Calu3 (cell line): ENCODE results near the gene WFDC5. TPM values are rescaled to one million over a fixed set of nuclear protein-coding genes. Genes with fewer than 3 reads are reported as not detected.

ENCODE experiments used
- BruUV-seq: library from RNA; stranded (reverse); fragments of 400-500 nt; replicated peaks from 2 replicates; lab custom pipeline; 2021; lab: Mats Ljungman, UMichigan
- CTCF ChIA-PET: fragments of 300-600 bp; sonication (Branson Sonifier 250); formaldehyde crosslinking; loops from one replicate; lab custom pipeline; 2022; ENCODE audit warnings: antibody characterized with exemption; lab: Charles Lee
- DNase-seq: peaks from one replicate; pipeline ENCODE4 v3.0.0; 2022
- H3K27ac Mint-ChIP-seq: one replicate; pipeline ENCODE4 v1.8.0; 2022; ENCODE audit warnings: mixed read lengths; ENCODE audit not compliant: unreplicated experiment
- H3K27me3 Mint-ChIP-seq: one replicate; pipeline ENCODE4 v1.8.0; 2022; ENCODE audit warnings: mixed read lengths; ENCODE audit not compliant: unreplicated experiment
- H3K36me3 Mint-ChIP-seq: one replicate; pipeline ENCODE4 v1.8.0; 2022; ENCODE audit warnings: mild to moderate bottlenecking, moderate library complexity, mixed read lengths; ENCODE audit not compliant: insufficient read depth, unreplicated experiment
- H3K4me1 Mint-ChIP-seq: one replicate; pipeline ENCODE4 v1.8.0; 2022; ENCODE audit warnings: mild to moderate bottlenecking, low read depth, mixed read lengths; ENCODE audit not compliant: unreplicated experiment
- H3K4me3 Mint-ChIP-seq: one replicate; pipeline ENCODE4 v1.8.0; 2022; ENCODE audit warnings: mild to moderate bottlenecking, low read depth, moderate library complexity, mixed read lengths; ENCODE audit not compliant: unreplicated experiment
- H3K9me3 Mint-ChIP-seq: one replicate; pipeline ENCODE4 v1.8.0; 2022; ENCODE audit warnings: low read depth, mixed read lengths; ENCODE audit not compliant: unreplicated experiment
- intact Hi-C: fragments of 100-400 bp; cut with micrococcal nuclease; formaldehyde crosslinking; loops from one replicate; pipeline ENCODE4 v1.10.0; 2022; ENCODE audit not compliant: unreplicated experiment
- total RNA-seq: library from RNA; stranded (reverse); gene quantifications from 2 replicates; pipeline ENCODE4 v1.2.3, GENCODE V29; 2022
- TF ChIP-seq, protein P1 (sequence below): fragments of 200-600 bp; IDR thresholded peaks from one replicate; pipeline ENCODE4 v1.8.0; 2022; ENCODE audit warnings: antibody characterized with exemption; ENCODE audit not compliant: unreplicated experiment

Gene WFDC5
- total RNA-seq, 1 experiment from 2014 or later = not detected

DNA sequence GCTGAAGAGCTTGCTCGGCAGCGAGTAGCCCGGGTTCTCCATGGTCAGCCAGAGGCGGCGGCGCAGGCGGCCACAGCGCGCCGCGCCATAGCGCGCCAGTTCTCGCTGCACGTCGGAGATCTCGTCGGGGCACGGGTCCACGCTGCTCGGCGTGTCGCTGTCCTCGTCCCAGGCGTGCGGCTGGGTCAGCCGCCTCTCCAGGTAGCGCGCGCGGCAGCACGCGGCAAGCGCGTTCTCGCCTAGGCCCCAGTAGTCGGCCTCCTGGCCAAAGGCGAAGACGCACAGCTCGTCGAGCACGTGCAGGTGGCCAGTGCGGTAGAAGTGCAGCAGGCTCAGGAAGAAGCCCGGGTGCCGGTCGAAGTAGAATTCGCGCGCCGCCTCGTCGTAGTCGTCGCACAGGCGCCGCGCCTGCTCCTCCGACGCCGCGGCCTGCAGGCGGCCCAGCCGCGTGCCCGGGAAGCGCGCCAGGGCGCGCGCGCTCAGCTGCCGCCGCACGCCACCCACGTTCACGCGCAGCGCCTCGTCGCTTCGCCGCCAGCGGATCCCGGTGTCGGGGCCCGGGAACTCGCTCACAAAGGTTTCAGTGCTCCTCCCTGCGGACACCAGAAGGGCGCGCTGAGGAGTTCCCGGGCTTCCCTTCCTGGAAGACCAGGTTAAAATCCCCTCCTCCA lies 16.7 kb downstream of the WFDC5 start:
- no peak overlapping the region for H3K27ac Mint-ChIP-seq
- no peak overlapping the region for H3K4me3 Mint-ChIP-seq
- H3K9me3 Mint-ChIP-seq = no peaks in the 10 kb centered on the region
- H3K4me1 Mint-ChIP-seq = peaks cover 22% of the 10 kb centered on the region
- intact Hi-C loops = no loop called here
- DNase-seq = no peak
- H3K27me3 Mint-ChIP-seq = no peaks in the 10 kb centered on the region
- TF ChIP-seq, protein P1, sequence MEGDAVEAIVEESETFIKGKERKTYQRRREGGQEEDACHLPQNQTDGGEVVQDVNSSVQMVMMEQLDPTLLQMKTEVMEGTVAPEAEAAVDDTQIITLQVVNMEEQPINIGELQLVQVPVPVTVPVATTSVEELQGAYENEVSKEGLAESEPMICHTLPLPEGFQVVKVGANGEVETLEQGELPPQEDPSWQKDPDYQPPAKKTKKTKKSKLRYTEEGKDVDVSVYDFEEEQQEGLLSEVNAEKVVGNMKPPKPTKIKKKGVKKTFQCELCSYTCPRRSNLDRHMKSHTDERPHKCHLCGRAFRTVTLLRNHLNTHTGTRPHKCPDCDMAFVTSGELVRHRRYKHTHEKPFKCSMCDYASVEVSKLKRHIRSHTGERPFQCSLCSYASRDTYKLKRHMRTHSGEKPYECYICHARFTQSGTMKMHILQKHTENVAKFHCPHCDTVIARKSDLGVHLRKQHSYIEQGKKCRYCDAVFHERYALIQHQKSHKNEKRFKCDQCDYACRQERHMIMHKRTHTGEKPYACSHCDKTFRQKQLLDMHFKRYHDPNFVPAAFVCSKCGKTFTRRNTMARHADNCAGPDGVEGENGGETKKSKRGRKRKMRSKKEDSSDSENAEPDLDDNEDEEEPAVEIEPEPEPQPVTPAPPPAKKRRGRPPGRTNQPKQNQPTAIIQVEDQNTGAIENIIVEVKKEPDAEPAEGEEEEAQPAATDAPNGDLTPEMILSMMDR = no peak
- CTCF ChIA-PET = interaction anchor here (3.1 to 4.0 kb wide), 2 partner anchors 54 to 87 kb away, joined by 32 to 70 read pairs; no protein-coding TSS in a partner anchor
- BruUV-seq = no TSS peak
- peaks cover 15% of the 10 kb centered on the region for H3K36me3 Mint-ChIP-seq

DNA sequence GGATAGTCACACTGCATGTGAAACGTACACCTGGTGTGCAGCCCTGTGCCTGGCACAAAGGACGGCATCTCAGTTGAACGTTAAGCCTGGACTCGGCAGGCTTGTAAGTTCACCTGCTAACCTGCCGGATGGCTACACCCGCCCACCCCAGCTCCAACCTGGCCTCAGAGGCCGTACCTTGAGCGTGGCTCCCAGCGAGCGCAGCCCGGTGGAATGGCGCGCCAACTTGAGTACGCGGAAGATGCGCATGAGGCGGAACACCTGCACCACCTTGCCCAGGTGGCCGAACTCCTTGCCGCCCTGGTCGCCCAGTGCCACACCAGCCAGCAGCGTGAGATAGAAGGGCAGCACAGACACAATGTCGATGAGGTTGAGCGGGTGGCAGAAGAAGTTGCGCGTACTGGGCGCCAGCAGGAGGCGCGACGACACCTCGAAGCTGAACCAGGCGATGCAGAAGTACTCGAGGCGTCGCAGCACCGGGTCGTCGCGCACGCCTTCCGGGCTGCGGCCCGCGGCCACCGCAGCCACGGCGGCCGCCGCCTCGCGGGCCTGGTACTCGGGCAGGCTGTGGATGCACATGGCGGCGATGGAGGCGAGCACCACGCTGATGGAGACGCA lies 17.4 kb downstream of the WFDC5 start:
- intact Hi-C loops = no loop called here
- Mint-ChIP-seq H3K4me3 (no peak overlapping the region), H3K27ac (no peak overlapping the region), H3K4me1 (peaks cover 16% of the 10 kb centered on the region), H3K36me3 (peaks cover 15% of the 10 kb centered on the region), H3K27me3 (no peaks in the 10 kb centered on the region), H3K9me3 (no peaks in the 10 kb centered on the region)
- TF ChIP-seq, protein P1 = no peak
- CTCF ChIA-PET = interaction anchor here (1.5 to 4.0 kb wide), 6 partner anchors 15 to 193 kb away, joined by 3 to 70 read pairs (median 19); no protein-coding TSS in a partner anchor
- no peak for DNase-seq
- BruUV-seq = no TSS peak

DNA sequence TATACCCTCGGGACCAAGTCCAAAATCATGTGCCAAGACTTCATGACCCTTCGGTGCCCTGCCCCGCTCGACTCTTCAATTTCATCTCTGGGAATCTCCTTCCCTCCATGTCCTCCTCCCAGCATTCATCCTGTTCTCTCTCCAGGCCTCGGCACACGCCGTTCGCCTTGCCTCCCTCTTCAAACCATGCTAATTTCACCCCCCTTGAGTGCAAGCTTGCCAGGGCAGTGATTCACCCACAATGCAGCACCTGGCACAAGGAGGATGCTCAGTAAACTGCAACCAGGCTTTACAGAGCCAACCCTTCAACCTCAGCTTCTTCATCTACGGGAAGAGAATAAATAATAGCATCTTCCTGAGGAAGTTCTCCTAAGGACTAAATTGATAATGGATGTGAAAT lies 18.2 kb downstream of the WFDC5 start:
- H3K9me3 Mint-ChIP-seq = no peaks in the 10 kb centered on the region
- H3K4me1 Mint-ChIP-seq = peaks cover 16% of the 10 kb centered on the region
- intact Hi-C loops = no loop called here
- CTCF ChIA-PET = interaction anchor here (0.9 to 4.0 kb wide), 15 partner anchors 8 to 197 kb away, joined by 3 to 70 read pairs (median 12); partner anchors contain the start of gene WFDC12
- no peak overlapping the region for H3K27ac Mint-ChIP-seq
- H3K27me3 Mint-ChIP-seq = no peaks in the 10 kb centered on the region
- peaks cover 15% of the 10 kb centered on the region for H3K36me3 Mint-ChIP-seq
- TF ChIP-seq, protein P1 = no peak
- BruUV-seq = no TSS peak
- no peak for DNase-seq
- H3K4me3 Mint-ChIP-seq = no peak overlapping the region

DNA sequence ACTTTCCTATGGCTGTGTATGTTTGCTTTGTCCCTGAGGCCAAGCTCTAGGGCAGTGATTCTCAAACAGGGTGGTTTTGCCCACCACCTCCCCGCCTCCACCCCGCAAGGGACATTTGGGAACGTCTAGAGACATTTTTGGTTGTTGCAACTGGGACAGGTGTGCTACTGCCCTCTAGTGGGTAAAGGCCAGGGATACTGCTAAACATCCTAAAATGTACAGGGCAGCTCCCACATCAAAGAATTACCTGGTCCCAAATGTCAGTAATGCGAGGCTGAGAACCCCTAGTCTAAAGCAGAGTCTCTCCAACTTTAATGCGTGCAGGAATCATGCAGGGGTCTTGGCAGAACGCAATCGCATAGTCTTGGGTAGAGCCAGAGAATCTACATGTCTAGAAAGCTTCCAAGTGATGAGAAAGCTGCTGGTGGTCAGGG lies 19.2 kb downstream of the WFDC5 start:
- Mint-ChIP-seq H3K36me3 (peaks cover 11% of the 10 kb centered on the region), H3K9me3 (no peaks in the 10 kb centered on the region), H3K27ac (no peak overlapping the region), H3K4me1 (peaks cover 9% of the 10 kb centered on the region), H3K4me3 (no peak overlapping the region), H3K27me3 (no peaks in the 10 kb centered on the region)
- CTCF ChIA-PET = interaction anchor here (0.6 to 4.0 kb wide), 28 partner anchors 9 to 208 kb away, joined by 3 to 70 read pairs (median 6); partner anchors contain the start of gene WFDC12
- peak; percentile 75 for DNase-seq
- intact Hi-C loops = loop anchor here (1.0 kb wide), 1 partner anchor 85 kb away; no protein-coding TSS in a partner anchor
- TF ChIP-seq, protein P1 = peak; percentile 76
- no TSS peak for BruUV-seq
